ENCODE measurements around the gene HABP4.

- TF ChIP-seq, protein P1, sequence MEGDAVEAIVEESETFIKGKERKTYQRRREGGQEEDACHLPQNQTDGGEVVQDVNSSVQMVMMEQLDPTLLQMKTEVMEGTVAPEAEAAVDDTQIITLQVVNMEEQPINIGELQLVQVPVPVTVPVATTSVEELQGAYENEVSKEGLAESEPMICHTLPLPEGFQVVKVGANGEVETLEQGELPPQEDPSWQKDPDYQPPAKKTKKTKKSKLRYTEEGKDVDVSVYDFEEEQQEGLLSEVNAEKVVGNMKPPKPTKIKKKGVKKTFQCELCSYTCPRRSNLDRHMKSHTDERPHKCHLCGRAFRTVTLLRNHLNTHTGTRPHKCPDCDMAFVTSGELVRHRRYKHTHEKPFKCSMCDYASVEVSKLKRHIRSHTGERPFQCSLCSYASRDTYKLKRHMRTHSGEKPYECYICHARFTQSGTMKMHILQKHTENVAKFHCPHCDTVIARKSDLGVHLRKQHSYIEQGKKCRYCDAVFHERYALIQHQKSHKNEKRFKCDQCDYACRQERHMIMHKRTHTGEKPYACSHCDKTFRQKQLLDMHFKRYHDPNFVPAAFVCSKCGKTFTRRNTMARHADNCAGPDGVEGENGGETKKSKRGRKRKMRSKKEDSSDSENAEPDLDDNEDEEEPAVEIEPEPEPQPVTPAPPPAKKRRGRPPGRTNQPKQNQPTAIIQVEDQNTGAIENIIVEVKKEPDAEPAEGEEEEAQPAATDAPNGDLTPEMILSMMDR (IDR thresholded peaks at IDR 0.05), result no peak
- TF ChIP-seq ZFX (IDR thresholded peaks at IDR 0.05; ENCODE audit: borderline replicate concordance), result no peak
These were observed 26.5 kb upstream of the HABP4 start for GRCh38 chr9:96423322-96423984.

Measured in 22Rv1 (cell line).